Liver (tissue), 10 donors: ENCODE results near the gene COQ2. TPM values are rescaled to one million over a fixed set of nuclear protein-coding genes. Genes with fewer than 3 reads are reported as not detected.

ENCODE experiments used
- DNase-seq: peaks from one replicate; pipeline ENCODE4 v3.0.0-alpha.2; 2017; ENCODE audit warnings: low spot score
- H3K27ac ChIP-seq, 2 donors: one replicate each; pipeline ENCODE4 v1.7.0; 2013; ENCODE audit warnings: inconsistent platforms in 2 of 2, low read length in 2 of 2, control low read depth in 1 of 2, low read depth in 1 of 2, mild to moderate bottlenecking in 1 of 2
- H3K27me3 ChIP-seq, 4 donors: one replicate each; pipeline versions ENCODE4 v1.6.1 to v1.7.0; 2013; ENCODE audit warnings: low read length in 3 of 4, inconsistent platforms in 1 of 4, mild to moderate bottlenecking in 1 of 4, moderate library complexity in 1 of 4; ENCODE audit not compliant: control insufficient read depth in 4 of 4, insufficient read depth in 4 of 4
- H3K36me3 ChIP-seq, 4 donors: one replicate each; pipeline versions ENCODE4 v1.6.1 to v1.7.0; 2013; ENCODE audit warnings: low read length in 3 of 4, mild to moderate bottlenecking in 3 of 4, low read depth in 1 of 4, moderate library complexity in 1 of 4; ENCODE audit not compliant: control insufficient read depth in 4 of 4, insufficient read depth in 3 of 4
- H3K4me1 ChIP-seq, 4 donors: one replicate each; pipeline versions ENCODE4 v1.6.1 to v1.7.0; 2013; ENCODE audit warnings: low read length in 3 of 4, mild to moderate bottlenecking in 3 of 4, moderate library complexity in 1 of 4; ENCODE audit not compliant: control insufficient read depth in 4 of 4, insufficient read depth in 4 of 4
- H3K4me3 ChIP-seq, 3 donors: one replicate each; pipeline versions ENCODE4 v1.6.1 to v1.7.0; 2013; ENCODE audit warnings: low read length in 3 of 3, control low read depth in 1 of 3, low read depth in 1 of 3, mild to moderate bottlenecking in 1 of 3
- H3K9ac ChIP-seq, 2 donors: one replicate each; pipeline ENCODE4 v1.7.0; 2013; ENCODE audit warnings: low read length in 2 of 2, mild to moderate bottlenecking in 2 of 2, moderate library complexity in 2 of 2, control low read depth in 1 of 2, low read depth in 1 of 2
- H3K9me3 ChIP-seq, 4 donors: one replicate each; pipeline versions ENCODE4 v1.6.1 to v1.7.0; 2013; ENCODE audit warnings: low read length in 3 of 4; ENCODE audit not compliant: control insufficient read depth in 4 of 4
- FOXA1 ChIP-seq: IDR thresholded peaks from 2 replicates; pipeline ENCODE4 v1.6.1; 2016; ENCODE audit warnings: antibody characterized with exemption
- NR2F2 ChIP-seq: IDR thresholded peaks from 2 replicates; pipeline ENCODE4 v1.6.1; 2016; ENCODE audit warnings: antibody characterized with exemption
- SP1 ChIP-seq: IDR thresholded peaks from 2 replicates; pipeline ENCODE4 v1.6.1; 2018; ENCODE audit warnings: antibody characterized with exemption, mild to moderate bottlenecking
- polyA plus RNA-seq, 2 donors: library from polyadenylated mRNA; stranded (reverse) in 1 of 2; unstranded in 1 of 2; fragments of 200-250 nt in 1 of 2; fragments of >200 nt in 1 of 2; fragmentation: Nextera tagmentation in 1 of 2; extraction: Ambion mirVana in 1 of 2; gene quantifications; one replicate each; pipeline versions ENCODE4 v1.2.1 to v1.2.3, GENCODE V29; 2013 to 2015
- small RNA-seq: library from RNA; depleted of rRNA; stranded (forward); fragments of <200 nt; gene quantifications from one replicate; pipeline ENCODE3, GENCODE V24; 2014
- total RNA-seq, 2 donors: library from RNA; depleted of rRNA; stranded (reverse); fragments of >200 nt; gene quantifications; one replicate each; pipeline ENCODE4 v1.2.3, GENCODE V29; 2014
- TF ChIP-seq, protein P1 (sequence below): IDR thresholded peaks from 2 replicates; pipeline ENCODE4 v1.6.1; 2016; ENCODE audit warnings: antibody characterized with exemption
- TF ChIP-seq, protein P2 (sequence below): IDR thresholded peaks from 2 replicates; pipeline ENCODE4 v1.6.1; 2016; ENCODE audit warnings: antibody characterized with exemption
- TF ChIP-seq, protein P3 (sequence below): fragments of 150-350 bp; IDR thresholded peaks from 2 replicates; pipeline ENCODE4 v1.5.1; 2017; ENCODE audit warnings: improper control_type of control experiment, low read depth, low read length; ENCODE audit not compliant: missing input control
- donor health status: healthy.
- donor health status: healthy.
- donor health status: healthy.
- donor health status: healthy.
- donor health status: healthy.

Gene COQ2
- total and polyA plus RNA-seq, 4 donors: 8.6 to 13.6 (median 10.8) TPM

DNA sequence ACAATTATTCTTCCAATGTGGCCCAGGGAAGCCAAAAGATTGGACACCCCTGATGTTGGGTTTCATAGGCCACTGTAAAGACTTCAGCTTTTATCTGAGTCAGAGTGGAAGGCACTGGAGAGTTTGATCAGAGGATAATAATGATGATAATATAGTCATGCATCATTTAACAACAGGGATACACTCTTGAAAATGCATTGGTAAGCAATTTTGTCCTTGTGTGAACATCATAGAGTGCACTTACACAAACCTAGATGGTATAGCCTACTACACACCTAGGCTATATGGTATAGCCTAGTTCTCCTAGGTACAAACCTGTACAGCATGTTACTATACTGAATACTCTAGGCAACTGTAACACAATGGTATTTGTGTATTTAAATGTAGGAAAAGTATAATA is 70.5 kb downstream of the COQ2 start:
- Histone ChIP-seq H3K4me3 (no peak overlapping the region), H3K9me3 (peaks cover 0 to 3% (median 0%) of the 10 kb centered on the region in 4 donors), H3K27me3 (no peaks in the 10 kb centered on the region), H3K9ac (no peak overlapping the region), H3K36me3 (no peaks in the 10 kb centered on the region), H3K4me1 (peaks cover 0 to 3% (median 0%) of the 10 kb centered on the region in 4 donors), H3K27ac (no peak overlapping the region)
- TF ChIP-seq, protein P1, sequence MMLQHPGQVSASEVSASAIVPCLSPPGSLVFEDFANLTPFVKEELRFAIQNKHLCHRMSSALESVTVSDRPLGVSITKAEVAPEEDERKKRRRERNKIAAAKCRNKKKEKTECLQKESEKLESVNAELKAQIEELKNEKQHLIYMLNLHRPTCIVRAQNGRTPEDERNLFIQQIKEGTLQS: no peak
- TF ChIP-seq SP1: no peak
- TF ChIP-seq NR2F2: no peak
- TF ChIP-seq, protein P2, sequence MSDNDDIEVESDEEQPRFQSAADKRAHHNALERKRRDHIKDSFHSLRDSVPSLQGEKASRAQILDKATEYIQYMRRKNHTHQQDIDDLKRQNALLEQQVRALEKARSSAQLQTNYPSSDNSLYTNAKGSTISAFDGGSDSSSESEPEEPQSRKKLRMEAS: no peak
- TF ChIP-seq, protein P3, sequence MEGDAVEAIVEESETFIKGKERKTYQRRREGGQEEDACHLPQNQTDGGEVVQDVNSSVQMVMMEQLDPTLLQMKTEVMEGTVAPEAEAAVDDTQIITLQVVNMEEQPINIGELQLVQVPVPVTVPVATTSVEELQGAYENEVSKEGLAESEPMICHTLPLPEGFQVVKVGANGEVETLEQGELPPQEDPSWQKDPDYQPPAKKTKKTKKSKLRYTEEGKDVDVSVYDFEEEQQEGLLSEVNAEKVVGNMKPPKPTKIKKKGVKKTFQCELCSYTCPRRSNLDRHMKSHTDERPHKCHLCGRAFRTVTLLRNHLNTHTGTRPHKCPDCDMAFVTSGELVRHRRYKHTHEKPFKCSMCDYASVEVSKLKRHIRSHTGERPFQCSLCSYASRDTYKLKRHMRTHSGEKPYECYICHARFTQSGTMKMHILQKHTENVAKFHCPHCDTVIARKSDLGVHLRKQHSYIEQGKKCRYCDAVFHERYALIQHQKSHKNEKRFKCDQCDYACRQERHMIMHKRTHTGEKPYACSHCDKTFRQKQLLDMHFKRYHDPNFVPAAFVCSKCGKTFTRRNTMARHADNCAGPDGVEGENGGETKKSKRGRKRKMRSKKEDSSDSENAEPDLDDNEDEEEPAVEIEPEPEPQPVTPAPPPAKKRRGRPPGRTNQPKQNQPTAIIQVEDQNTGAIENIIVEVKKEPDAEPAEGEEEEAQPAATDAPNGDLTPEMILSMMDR: no peak
- TF ChIP-seq FOXA1: no peak
- no peak for DNase-seq

Small RNAs within 50 kb of the gene (small RNA-seq; reads per million reads assigned to genes)
- gene AC114781.3: not detected

Other genes starting within 250 kb of the COQ2 start
- 10 to 100 TPM; 18.7 to 46.3 TPM for gene COPS4, start 249.6 kb downstream of the COQ2 start, total RNA-seq
- gene COPS4, start 249.6 kb downstream of the COQ2 start, polyA plus RNA-seq: 10 to 100 TPM; 15.3 to 16.1 TPM
- 10 to 100 TPM in 1 of 2 donors, 1 to 10 TPM in 1; 9.9 to 63.2 TPM for gene PLAC8, start 170.1 kb downstream of the COQ2 start, total RNA-seq
- 10 to 100 TPM in 1 of 2 donors, 1 to 10 TPM in 1; 8.1 to 18.6 TPM for gene PLAC8, start 170.1 kb downstream of the COQ2 start, polyA plus RNA-seq
- 1 to 10 TPM; 1.0 to 4.7 TPM for gene HPSE, start 50.0 kb upstream of the COQ2 start, total RNA-seq
- gene HPSE, start 50.0 kb upstream of the COQ2 start, polyA plus RNA-seq: 1 to 10 TPM in 1 of 2 donors, under 1 TPM in 1; 0.43 to 1.0 TPM
- 10 to 100 TPM in 1 of 2 donors, 1 to 10 TPM in 1; 7.6 to 10.0 TPM for gene HELQ, start 171.0 kb upstream of the COQ2 start, total RNA-seq
- 1 to 10 TPM; 5.8 TPM for gene HELQ, start 171.0 kb upstream of the COQ2 start, polyA plus RNA-seq
- 10 to 100 TPM; 12.2 to 20.7 TPM for gene MRPS18C, start 171.3 kb upstream of the COQ2 start, total RNA-seq
- gene MRPS18C, start 171.3 kb upstream of the COQ2 start, polyA plus RNA-seq: 10 to 100 TPM; 13.4 to 97.3 TPM
- gene ABRAXAS1, start 200.3 kb upstream of the COQ2 start, total RNA-seq: 1 to 10 TPM; 1.6 to 7.8 TPM
- 1 to 10 TPM in 1 of 2 donors, under 1 TPM in 1; 0.96 to 1.0 TPM for gene ABRAXAS1, start 200.3 kb upstream of the COQ2 start, polyA plus RNA-seq